Mammary epithelial cell (primary cell): ENCODE data around the gene SORBS2.

ENCODE experiments used
- CTCF ChIP-seq, 2 donors: IDR thresholded peaks in 1 of 2; conservative IDR thresholded peaks in 1 of 2; 2 replicates each; pipeline ENCODE4 v1.5.1; 2011 to 2012; ENCODE audit warnings: inconsistent platforms in 2 of 2, low read length in 2 of 2, mild to moderate bottlenecking in 2 of 2, control low read depth in 1 of 2, low read depth in 1 of 2; ENCODE audit not compliant: insufficient read depth in 1 of 2; ENCODE audit errors: extremely low read depth in 1 of 2
- EZH2 ChIP-seq: IDR thresholded peaks from 2 replicates; pipeline ENCODE4 v1.6.1; 2012; ENCODE audit warnings: low read length, inconsistent platforms, borderline replicate concordance

GRCh38 chr4:185726931-185727330 lies 85.1 kb downstream of the SORBS2 start:
- TF ChIP-seq CTCF (conservative IDR thresholded peaks at IDR 0.05 in 1 of 2, IDR thresholded peaks at IDR 0.05 in 1 of 2; ENCODE audit: extremely low read depth in 1 of 2, insufficient read depth in 1 of 2, low read depth in 1 of 2, low read length in 2 of 2) (no peak), EZH2 (no peak)
